Esophagus (tissue), 2 donors: ENCODE results near the gene HS3ST4. TPM values are rescaled to one million over a fixed set of nuclear protein-coding genes. Genes with fewer than 3 reads are reported as not detected.

ENCODE experiments used
- H3K27ac ChIP-seq, 2 donors: one replicate each; pipeline ENCODE4 v1.5.1; 2013; ENCODE audit warnings: low read depth in 2 of 2, mild to moderate bottlenecking in 2 of 2, inconsistent platforms in 1 of 2, low read length in 1 of 2, moderate library complexity in 1 of 2
- H3K27me3 ChIP-seq, 2 donors: one replicate each; pipeline ENCODE4 v1.6.1; 2013; ENCODE audit warnings: low read length in 2 of 2, control low read depth in 1 of 2, mild to moderate bottlenecking in 1 of 2; ENCODE audit not compliant: insufficient read depth in 2 of 2, control insufficient read depth in 1 of 2
- H3K36me3 ChIP-seq, 2 donors: one replicate each; pipeline ENCODE4 v1.6.1; 2013; ENCODE audit warnings: low read length in 1 of 2; ENCODE audit not compliant: control insufficient read depth in 2 of 2, insufficient read depth in 2 of 2
- H3K4me1 ChIP-seq, 2 donors: one replicate each; pipeline ENCODE4 v1.6.1; 2013; ENCODE audit warnings: low read length in 1 of 2; ENCODE audit not compliant: control insufficient read depth in 2 of 2, insufficient read depth in 2 of 2
- H3K4me3 ChIP-seq, 2 donors: one replicate each; pipeline ENCODE4 v1.5.1; 2013; ENCODE audit warnings: low read length in 2 of 2, mild to moderate bottlenecking in 2 of 2, low read depth in 1 of 2, moderate library complexity in 1 of 2
- H3K9me3 ChIP-seq, 2 donors: one replicate each; pipeline ENCODE4 v1.6.1; 2013; ENCODE audit warnings: mild to moderate bottlenecking in 2 of 2, low read depth in 1 of 2, low read length in 1 of 2, moderate library complexity in 1 of 2; ENCODE audit not compliant: control insufficient read depth in 2 of 2, insufficient read depth in 1 of 2
- WGBS, 2 donors: extraction: QIAGEN DNeasy Blood & Tissue Kit; methylation state at CpG; one replicate each; pipeline ENCODE4 v1.1.7; 2013; 5-methylcytosine and 5-hydroxymethylcytosine counted together
- polyA plus RNA-seq, 2 donors: library from polyadenylated mRNA; stranded (reverse); fragments of 200-250 nt; gene quantifications; one replicate each; pipeline ENCODE4 v1.2.3, GENCODE V29; 2013
- donor health status: healthy with polysubstance abuse.
- donor health status: Bipolar disorder and iron deficiency.

The HS3ST4 gene
- under 1 TPM; 0.08 to 0.16 TPM for polyA plus RNA-seq

DNA sequence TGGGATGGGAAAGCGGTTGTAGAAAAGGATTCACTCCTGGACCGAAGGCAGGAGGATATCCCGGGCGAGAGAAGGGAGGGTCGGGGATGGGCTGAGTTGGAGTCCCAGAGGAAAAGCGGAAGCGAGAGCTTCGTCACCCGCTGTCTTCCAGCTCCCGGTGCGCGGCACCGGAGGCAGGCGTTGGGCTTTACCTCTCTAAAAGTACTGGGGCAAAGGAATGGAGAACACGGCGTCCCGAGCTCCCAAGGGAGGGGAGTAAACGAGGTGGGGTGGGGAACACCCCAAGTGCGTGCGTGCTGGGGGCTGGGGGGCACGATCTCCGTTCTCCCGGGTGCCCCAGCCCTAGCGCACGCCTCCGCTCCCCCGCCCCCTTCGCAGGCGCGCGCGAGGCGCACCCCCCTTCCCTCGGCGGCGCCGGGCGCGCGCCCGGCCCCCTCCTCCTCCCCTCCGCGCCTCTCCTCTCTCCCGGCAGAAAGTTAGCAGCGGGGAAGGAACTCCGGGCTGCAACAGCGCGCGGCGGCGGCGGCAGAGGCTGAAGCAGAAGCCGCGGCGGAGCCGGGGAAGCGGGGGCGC is at the start of gene HS3ST4:
Gene HS3ST4, plus strand, starts transcription at position 441 of the 573 bp plus-strand sequence.
- peaks cover 3 to 10% of the 10 kb centered on the region in 2 donors for H3K27me3 ChIP-seq
- no peak within 1 kb of the TSS for H3K27ac ChIP-seq
- WGBS, 2 donors: 1 to 2% methylated on average over 24 to 56 of the region's 58 CpGs
- H3K9me3 ChIP-seq: peaks cover 0 to under 1% of the 10 kb centered on the region in 2 donors
- H3K4me1 ChIP-seq: peaks cover 3 to 5% of the 10 kb centered on the region in 2 donors
- H3K4me3 ChIP-seq: peak within 1 kb of the TSS; percentile 26 to 55
- H3K36me3 ChIP-seq: no peaks in the 10 kb centered on the region

DNA sequence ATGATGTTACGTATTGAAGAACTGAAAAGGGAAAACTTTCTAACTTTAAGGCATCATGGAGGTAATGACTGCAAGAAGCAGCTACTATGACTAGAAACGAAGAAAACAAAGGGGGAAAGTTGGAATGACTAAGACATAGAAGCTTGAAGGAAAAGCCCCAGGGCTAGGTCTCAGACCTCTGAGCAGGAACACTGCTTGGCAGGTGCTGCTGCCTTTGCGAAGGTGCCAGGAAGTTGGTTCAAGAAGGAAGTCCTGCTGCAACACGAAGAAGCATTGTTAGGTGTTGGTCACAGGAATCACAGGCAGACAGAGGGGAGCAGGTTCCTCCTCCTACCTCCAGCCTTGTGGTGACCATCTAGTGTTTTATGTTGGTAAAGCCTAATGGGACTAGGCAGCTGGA is 48.1 kb upstream of the HS3ST4 start:
- H3K27me3 ChIP-seq: no peaks in the 10 kb centered on the region
- no peak overlapping the region for H3K4me3 ChIP-seq
- H3K27ac ChIP-seq: no peak overlapping the region
- WGBS, 2 donors: 49 to 55% methylated on average over 4 of the region's 4 CpGs
- peaks cover 0 to 2% of the 10 kb centered on the region in 2 donors for H3K4me1 ChIP-seq
- no peaks in the 10 kb centered on the region for H3K36me3 ChIP-seq
- no peaks in the 10 kb centered on the region for H3K9me3 ChIP-seq

- H3K27me3 ChIP-seq: no peaks in the 10 kb centered on the region
- no peaks in the 10 kb centered on the region for H3K9me3 ChIP-seq
- WGBS, 2 donors: 87 to 95% methylated on average over 2 of the region's 2 CpGs
Observed at GRCh38 chr16:25656639-25657038, 35.1 kb upstream of the HS3ST4 start.

DNA sequence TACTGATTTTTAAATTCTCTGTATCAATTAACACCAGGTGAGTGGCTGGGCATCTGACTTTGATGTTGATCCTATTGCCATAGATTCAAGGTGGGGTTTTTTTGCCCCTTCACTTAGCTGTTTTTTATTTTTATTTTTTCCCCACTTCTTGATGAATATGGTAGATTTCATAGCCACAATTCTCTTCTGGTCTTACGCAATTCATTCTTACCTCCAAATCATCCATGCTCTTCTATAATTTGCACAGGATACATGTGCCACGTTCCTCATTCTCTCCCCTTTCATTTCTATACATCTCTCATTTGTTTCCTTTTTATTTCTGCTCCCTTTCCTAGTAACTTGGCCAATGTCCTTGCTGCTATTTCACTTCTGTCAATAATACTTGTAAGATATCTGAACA is 14.9 kb upstream of the HS3ST4 start:
- 63 to 69% methylated on average over 2 of the region's 2 CpGs for WGBS, 2 donors
- H3K27ac ChIP-seq: no peak overlapping the region

More at GRCh38 chr16:25656639-25657038, 35.1 kb upstream of the HS3ST4 start:
- no peak overlapping the region for H3K27ac ChIP-seq
- no peaks in the 10 kb centered on the region for H3K4me1 ChIP-seq
- H3K36me3 ChIP-seq: no peaks in the 10 kb centered on the region
- no peak overlapping the region for H3K4me3 ChIP-seq

DNA sequence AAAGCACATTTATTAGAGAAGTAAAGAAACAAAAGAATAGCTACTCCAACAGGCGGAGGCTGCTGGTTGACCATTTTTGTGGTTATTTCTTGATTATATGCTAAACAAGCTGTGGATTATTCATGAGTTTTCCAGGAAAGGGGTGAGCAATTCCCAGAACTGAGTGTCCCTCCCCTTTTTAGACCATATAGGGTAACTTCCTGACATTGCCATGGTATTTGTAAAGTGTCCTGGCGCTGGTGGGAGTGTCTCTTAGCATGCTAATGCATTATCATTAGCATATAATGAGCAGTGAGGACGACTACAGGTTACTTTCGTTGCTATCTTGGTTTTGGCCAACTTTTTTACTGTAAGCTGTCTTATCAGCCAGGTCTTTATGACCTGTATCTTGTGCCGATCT is 12.2 kb upstream of the HS3ST4 start:
- Histone ChIP-seq H3K4me3 (no peak overlapping the region), H3K27ac (no peak overlapping the region), H3K4me1 (no peaks in the 10 kb centered on the region), H3K36me3 (no peaks in the 10 kb centered on the region), H3K27me3 (no peaks in the 10 kb centered on the region), H3K9me3 (no peaks in the 10 kb centered on the region)
- WGBS, 2 donors: 54 to 57% methylated on average over 5 of the region's 5 CpGs

More for the DNA sequence above, 14.9 kb upstream of the HS3ST4 start:
- no peaks in the 10 kb centered on the region for H3K36me3 ChIP-seq
- no peaks in the 10 kb centered on the region for H3K4me1 ChIP-seq
- no peak overlapping the region for H3K4me3 ChIP-seq
- H3K27me3 ChIP-seq: no peaks in the 10 kb centered on the region
- no peaks in the 10 kb centered on the region for H3K9me3 ChIP-seq

DNA sequence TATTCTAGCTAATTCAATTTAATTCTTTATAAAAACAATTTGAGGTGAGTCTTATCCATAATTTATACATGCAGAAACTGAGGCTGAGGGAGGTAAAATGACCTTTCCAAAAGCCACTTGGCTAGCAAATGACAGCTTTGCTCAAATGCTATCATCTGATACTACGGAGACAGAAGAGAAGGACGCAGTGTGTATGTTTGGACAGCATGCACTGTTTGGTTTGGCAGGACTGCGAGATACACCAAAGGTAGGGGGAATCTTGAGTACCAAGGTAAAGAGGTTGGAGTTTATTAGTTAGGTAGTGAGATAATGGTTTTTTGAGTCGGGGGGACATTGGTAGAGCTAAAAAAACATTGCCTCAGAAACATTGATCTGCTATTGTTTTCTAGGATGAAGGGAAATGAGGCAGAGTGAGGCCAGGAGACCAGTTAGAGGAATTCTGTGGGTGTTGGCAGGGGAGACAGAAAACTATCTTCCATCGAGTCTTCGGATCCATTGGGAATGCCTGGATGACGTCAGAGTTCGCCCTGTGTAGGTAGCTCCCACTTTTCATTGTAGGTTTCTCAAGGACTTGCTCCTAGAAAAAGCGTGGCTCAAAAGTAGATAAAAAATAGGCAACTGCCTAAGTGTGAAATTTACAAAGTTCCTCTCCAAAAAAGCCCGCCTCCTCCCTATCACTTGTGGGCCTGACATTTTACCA is 2.5 kb upstream of the HS3ST4 start:
- WGBS, 2 donors: 68% methylated on average over 10 of the region's 10 CpGs
- peaks cover 0 to 2% of the 10 kb centered on the region in 2 donors for H3K9me3 ChIP-seq
- no peak overlapping the region for H3K27ac ChIP-seq
- H3K4me1 ChIP-seq: peaks cover 3 to 5% of the 10 kb centered on the region in 2 donors
- peaks cover 3 to 10% of the 10 kb centered on the region in 2 donors for H3K27me3 ChIP-seq
- H3K36me3 ChIP-seq: no peaks in the 10 kb centered on the region
- no peak overlapping the region for H3K4me3 ChIP-seq

DNA sequence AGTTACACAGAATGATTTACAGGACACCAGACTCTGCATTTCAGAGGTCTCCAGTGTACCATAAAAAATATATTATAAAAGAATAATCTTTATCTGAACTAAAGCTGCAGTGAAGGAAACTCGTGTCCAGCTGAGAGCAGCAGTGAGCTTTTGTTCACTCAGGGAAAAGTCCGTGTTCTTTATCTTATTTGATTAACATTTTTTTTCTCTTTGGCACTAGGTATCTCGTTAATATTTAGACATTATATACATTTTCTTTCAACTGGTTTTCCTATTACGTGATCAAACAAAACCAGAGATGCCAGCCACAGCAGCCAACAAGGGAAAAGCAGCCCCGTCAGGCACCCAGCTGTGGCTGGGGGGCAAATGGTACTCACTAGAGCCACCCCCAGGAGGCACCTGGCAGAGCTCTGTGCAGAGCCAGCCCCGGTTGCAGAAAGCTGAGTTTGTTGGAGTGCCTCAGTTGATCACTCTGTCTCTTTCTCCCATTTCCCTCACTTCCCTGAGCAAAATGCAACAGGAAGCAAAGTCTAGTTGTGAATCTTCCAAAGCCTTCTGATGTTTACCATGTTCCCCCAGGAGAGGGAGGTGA is 1.1 kb upstream of the HS3ST4 start:
- Histone ChIP-seq H3K36me3 (no peaks in the 10 kb centered on the region), H3K4me1 (peaks cover 3 to 5% of the 10 kb centered on the region in 2 donors), H3K9me3 (peaks cover 0 to 2% of the 10 kb centered on the region in 2 donors), H3K4me3 (no peak overlapping the region), H3K27me3 (peaks cover 3 to 10% of the 10 kb centered on the region in 2 donors), H3K27ac (no peak overlapping the region)
- 12 to 17% methylated on average over 6 of the region's 6 CpGs for WGBS, 2 donors

DNA sequence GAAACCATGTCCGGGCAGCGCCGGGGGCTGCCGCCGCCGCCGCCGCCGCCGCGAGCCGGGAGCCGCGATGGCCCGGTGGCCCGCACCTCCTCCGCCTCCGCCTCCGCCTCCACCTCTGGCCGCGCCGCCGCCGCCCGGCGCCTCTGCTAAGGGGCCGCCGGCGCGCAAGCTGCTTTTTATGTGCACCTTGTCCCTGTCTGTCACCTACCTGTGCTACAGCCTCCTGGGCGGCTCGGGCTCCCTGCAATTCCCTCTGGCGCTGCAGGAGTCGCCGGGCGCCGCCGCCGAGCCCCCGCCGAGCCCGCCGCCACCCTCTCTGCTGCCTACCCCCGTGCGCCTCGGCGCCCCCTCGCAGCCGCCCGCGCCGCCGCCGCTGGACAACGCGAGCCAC is 587 bp downstream of the HS3ST4 start:
- H3K27ac ChIP-seq: no peak overlapping the region
- no peaks in the 10 kb centered on the region for H3K9me3 ChIP-seq
- H3K4me1 ChIP-seq: peaks cover 3 to 5% of the 10 kb centered on the region in 2 donors
- peak overlapping the region; percentile 26 to 55 for H3K4me3 ChIP-seq
- H3K36me3 ChIP-seq: no peaks in the 10 kb centered on the region
- 2% methylated on average over 56 of the region's 56 CpGs; no CpG with 5 or more reads in 1 of the 2 donors for WGBS, 2 donors
- peaks cover 3 to 10% of the 10 kb centered on the region in 2 donors for H3K27me3 ChIP-seq

GRCh38 chr16:25692742-25693508 is 1.2 kb downstream of the HS3ST4 start:
- WGBS, 2 donors: 1 to 3% methylated on average over 68 to 70 of the region's 70 CpGs
- H3K4me3 ChIP-seq: peak overlapping the region in 1 of 2 donors; percentile 55
- no peaks in the 10 kb centered on the region for H3K36me3 ChIP-seq
- H3K9me3 ChIP-seq: no peaks in the 10 kb centered on the region
- no peak overlapping the region for H3K27ac ChIP-seq
- peaks cover 3 to 5% of the 10 kb centered on the region in 2 donors for H3K4me1 ChIP-seq
- peaks cover 3 to 10% of the 10 kb centered on the region in 2 donors for H3K27me3 ChIP-seq
